Skeletal muscle tissue (tissue), 4 donors: Measurements from ENCODE around the gene A4GALT. TPM values are rescaled to one million over a fixed set of nuclear protein-coding genes. Genes with fewer than 3 reads are reported as not detected.
A peak's percentile ranks its signal among the peaks of the same experiment; 100 is the strongest.

Experiments
- H3K27ac ChIP-seq: one replicate; pipeline ENCODE4 v1.7.0; 2013; ENCODE audit warnings: mild to moderate bottlenecking, low read depth, low read length, inconsistent platforms
- H3K27me3 ChIP-seq, 3 donors: one replicate each; pipeline ENCODE4 v1.7.0; 2013; ENCODE audit warnings: low read length in 3 of 3; ENCODE audit not compliant: control insufficient read depth in 3 of 3, insufficient read depth in 3 of 3
- H3K36me3 ChIP-seq, 3 donors: one replicate each; pipeline ENCODE4 v1.7.0; 2013; ENCODE audit warnings: low read length in 3 of 3; ENCODE audit not compliant: control insufficient read depth in 3 of 3, insufficient read depth in 3 of 3
- H3K4me1 ChIP-seq, 3 donors: one replicate each; pipeline ENCODE4 v1.7.0; 2013; ENCODE audit warnings: low read length in 3 of 3, mild to moderate bottlenecking in 3 of 3; ENCODE audit not compliant: control insufficient read depth in 3 of 3, insufficient read depth in 3 of 3
- H3K4me3 ChIP-seq, 3 donors: one replicate each; pipeline ENCODE4 v1.7.0; 2013; ENCODE audit warnings: low read length in 3 of 3
- H3K9ac ChIP-seq, 3 donors: one replicate each; pipeline ENCODE4 v1.7.0; 2013; ENCODE audit warnings: low read length in 3 of 3, mild to moderate bottlenecking in 3 of 3, moderate library complexity in 2 of 3, low read depth in 1 of 3
- H3K9me3 ChIP-seq, 3 donors: one replicate each; pipeline ENCODE4 v1.7.0; 2013; ENCODE audit warnings: low read length in 3 of 3; ENCODE audit not compliant: control insufficient read depth in 3 of 3
- total RNA-seq: library from RNA; depleted of rRNA; stranded (reverse); fragments of >200 nt; gene quantifications from one replicate; pipeline ENCODE4 v1.2.3, GENCODE V29; 2014
- donor health status: Osteomylitis.

The A4GALT gene
- total RNA-seq, 1 donor from 2014 or later: 18.3 TPM

DNA sequence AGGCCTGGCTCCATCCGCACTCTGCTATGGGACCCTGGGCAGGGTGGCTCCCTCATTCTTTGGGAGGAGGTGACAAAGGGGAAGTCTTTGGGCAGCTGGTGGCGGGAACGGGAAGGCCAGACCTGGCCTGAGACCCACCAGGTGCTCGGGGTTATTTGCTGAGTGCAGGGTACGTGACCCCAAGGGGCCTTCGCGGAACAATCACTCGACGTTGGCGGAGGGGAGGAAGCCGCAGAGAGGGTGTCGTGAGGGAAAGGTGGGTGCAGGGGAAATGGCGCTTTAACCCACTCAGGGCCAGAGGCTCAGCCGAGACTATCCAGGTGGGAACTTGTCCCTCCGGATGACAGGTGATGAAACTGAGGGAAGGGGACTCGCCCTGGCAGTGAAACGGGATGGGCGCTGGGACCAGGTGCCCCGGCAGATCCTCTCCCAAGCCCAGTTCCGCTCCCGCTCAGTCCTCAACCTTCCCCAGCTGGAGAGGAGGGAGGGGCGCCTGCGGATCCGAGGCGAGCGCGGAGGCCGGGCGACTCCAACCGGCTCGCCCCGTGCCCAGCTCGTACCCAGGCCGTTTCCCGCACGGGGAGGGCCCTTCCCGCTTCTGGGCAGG is 911 bp downstream of the A4GALT start:
- H3K9ac ChIP-seq: peak overlapping the region; percentile 80 to 88 (median 83)
- H3K36me3 ChIP-seq: peaks cover 0 to 2% (median 0%) of the 10 kb centered on the region in 3 donors
- peaks cover 25 to 42% (median 29%) of the 10 kb centered on the region in 3 donors for H3K4me1 ChIP-seq
- H3K9me3 ChIP-seq: no peaks in the 10 kb centered on the region
- peak overlapping the region; percentile 77 for H3K27ac ChIP-seq
- peak overlapping the region; percentile 69 to 80 (median 79) for H3K4me3 ChIP-seq
- H3K27me3 ChIP-seq: no peaks in the 10 kb centered on the region

DNA sequence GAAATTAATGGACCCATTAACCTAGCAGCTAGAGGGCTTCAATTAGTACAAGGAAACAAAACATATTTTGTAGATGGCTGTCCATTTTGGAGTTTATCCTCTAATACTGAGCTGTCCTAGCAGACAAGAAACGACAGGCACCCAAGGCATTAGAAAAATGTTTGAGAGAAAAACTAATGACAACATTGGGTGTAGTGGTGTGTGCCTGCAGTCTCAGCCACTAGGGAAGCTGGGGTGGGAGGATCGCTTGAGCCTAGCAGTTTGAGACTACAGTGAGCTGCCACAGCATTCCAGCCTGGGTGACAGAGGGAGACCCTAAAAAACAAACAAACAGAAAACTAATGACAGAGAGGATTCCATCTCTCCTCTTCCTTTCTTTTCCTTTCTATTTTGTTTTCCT is 1.5 kb downstream of the A4GALT start:
- Histone ChIP-seq H3K4me1 (peaks cover 25 to 42% (median 29%) of the 10 kb centered on the region in 3 donors), H3K27ac (peak overlapping the region; percentile 77), H3K4me3 (peak overlapping the region; percentile 69 to 80 (median 79)), H3K36me3 (peaks cover 0 to 2% (median 2%) of the 10 kb centered on the region in 3 donors), H3K9ac (peak overlapping the region; percentile 80 to 88 (median 83)), H3K9me3 (no peaks in the 10 kb centered on the region), H3K27me3 (no peaks in the 10 kb centered on the region)

DNA sequence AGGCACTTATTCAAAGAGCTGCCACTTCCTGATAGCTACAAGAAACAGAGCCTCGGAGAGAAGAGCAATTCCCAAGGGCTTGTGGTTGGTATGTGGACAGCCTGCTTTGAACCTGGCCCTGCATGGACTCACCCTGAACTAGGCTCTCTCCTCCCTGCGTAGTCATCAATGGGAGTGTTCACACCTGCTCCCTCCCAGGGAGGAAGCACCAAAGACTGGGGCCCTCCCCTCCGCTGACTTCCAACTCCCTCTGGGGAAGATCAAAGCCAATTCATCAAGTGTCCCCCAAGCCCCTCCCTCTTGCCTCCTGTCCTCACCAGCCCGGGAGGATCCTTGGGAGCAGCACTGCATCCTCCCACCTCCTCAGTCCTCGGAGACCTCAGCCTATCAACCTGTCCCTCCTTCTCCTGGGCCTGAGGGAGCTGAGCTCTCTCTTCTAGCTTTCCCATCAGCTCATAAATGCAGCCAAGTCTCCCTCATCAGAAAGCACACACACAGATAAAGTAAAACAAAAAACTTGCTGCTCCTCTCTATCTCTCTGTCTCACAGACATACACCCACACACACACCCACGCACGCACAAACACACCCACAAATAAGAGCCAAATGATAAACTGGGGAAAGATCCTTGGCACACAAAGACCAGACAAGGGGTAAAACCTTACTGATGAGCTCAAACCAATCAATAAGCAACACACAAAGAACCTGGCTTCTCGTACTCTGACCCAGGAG is 3.3 kb downstream of the A4GALT start:
- H3K36me3 ChIP-seq: peaks cover 0 to 2% (median 2%) of the 10 kb centered on the region in 3 donors
- H3K27ac ChIP-seq: peak overlapping the region; percentile 62
- no peaks in the 10 kb centered on the region for H3K27me3 ChIP-seq
- H3K9ac ChIP-seq: peak overlapping the region in 1 of 3 donors; percentile 37
- H3K4me1 ChIP-seq: peaks cover 27 to 39% (median 29%) of the 10 kb centered on the region in 3 donors
- no peak overlapping the region for H3K4me3 ChIP-seq
- no peaks in the 10 kb centered on the region for H3K9me3 ChIP-seq

DNA sequence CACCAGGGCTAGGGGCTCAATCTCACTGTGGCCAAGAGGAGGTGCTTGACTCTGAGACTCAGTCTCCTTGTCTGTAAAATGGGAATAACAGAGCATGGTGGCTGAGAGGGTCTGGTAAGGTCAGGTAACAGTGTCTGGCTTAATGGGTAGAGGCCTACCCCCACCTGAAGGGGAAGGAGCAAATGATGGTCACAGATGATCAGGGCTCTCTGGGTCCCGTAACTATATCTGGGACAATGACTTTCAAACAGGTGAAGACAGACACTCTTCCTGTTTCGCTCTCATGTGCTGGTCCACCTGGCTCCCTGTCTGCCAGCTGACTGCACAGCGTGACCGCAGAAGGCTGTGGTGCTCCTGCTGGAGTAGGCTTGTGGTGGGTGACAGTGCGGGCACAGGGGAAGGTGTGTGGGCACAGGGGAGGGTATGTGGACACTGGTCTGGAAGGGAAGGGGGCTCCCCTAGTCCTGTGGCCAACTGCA is 4.0 kb downstream of the A4GALT start:
- no peaks in the 10 kb centered on the region for H3K9me3 ChIP-seq
- peak overlapping the region in 1 of 3 donors; percentile 37 for H3K9ac ChIP-seq
- no peaks in the 10 kb centered on the region for H3K27me3 ChIP-seq
- H3K4me1 ChIP-seq: peaks cover 33 to 44% (median 35%) of the 10 kb centered on the region in 3 donors
- H3K4me3 ChIP-seq: no peak overlapping the region
- peak overlapping the region; percentile 62 for H3K27ac ChIP-seq
- peaks cover 0 to 2% (median 2%) of the 10 kb centered on the region in 3 donors for H3K36me3 ChIP-seq

DNA sequence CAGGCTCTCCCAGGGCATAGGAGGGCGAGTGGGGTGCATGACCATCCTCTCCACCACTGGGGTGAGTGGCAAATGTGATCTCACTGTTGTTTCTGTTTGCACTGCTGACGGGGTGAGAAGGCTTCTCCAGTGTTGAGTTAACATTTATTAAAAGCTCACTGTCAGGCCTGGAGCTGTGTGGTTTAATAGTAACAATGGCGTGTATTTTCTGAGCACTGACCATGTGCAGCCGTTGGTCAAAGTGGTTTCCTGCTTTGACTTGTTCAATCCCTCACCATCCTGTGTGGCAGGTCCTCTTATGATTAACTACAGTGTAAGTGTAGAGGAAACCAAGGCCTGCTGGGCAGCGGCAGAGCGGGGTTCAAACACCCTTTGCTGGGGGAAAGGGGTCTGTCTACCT is 4.4 kb downstream of the A4GALT start:
- Histone ChIP-seq H3K27ac (peak overlapping the region; percentile 62), H3K9ac (peak overlapping the region in 1 of 3 donors; percentile 36)

DNA sequence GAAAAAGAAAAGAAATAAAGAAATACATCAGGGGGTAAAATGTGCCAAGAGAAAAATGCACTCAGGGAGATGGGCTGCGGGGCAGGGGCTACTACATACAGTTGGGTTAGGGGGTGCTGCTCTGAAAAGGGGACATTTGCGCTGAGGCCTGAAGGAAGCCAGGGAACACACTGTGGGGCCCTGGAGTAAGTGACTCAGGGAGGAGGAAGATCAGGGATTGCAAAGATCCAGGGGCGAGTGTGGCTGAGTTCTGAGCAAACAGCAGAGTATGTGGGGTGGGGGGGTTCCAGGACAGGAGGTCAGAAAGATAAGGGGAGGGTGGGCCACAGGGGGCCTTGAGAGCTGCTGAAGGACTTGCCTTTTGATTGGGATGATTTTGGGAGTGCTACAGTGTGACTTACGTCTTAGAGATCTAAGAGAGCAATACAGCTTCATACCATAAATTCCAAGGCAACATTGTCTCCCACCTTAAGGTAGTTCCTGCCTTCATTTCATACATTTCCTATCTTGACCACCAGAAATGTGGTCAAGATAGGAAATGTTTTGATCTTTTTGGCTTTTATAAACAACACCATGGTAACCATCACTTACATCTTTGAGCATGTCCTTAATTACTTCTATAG is 5.8 kb downstream of the A4GALT start:
- no peak overlapping the region for H3K27ac ChIP-seq
- peaks cover 31 to 35% (median 33%) of the 10 kb centered on the region in 3 donors for H3K4me1 ChIP-seq
- H3K9me3 ChIP-seq: no peaks in the 10 kb centered on the region
- H3K4me3 ChIP-seq: no peak overlapping the region
- peaks cover 0 to 2% (median 2%) of the 10 kb centered on the region in 3 donors for H3K36me3 ChIP-seq
- H3K27me3 ChIP-seq: no peaks in the 10 kb centered on the region
- H3K9ac ChIP-seq: no peak overlapping the region

More for the DNA sequence above, 4.4 kb downstream of the A4GALT start:
- Histone ChIP-seq H3K9me3 (no peaks in the 10 kb centered on the region), H3K4me3 (no peak overlapping the region), H3K36me3 (peaks cover 0 to 2% (median 2%) of the 10 kb centered on the region in 3 donors), H3K27me3 (no peaks in the 10 kb centered on the region), H3K4me1 (peaks cover 34 to 41% (median 37%) of the 10 kb centered on the region in 3 donors)

DNA sequence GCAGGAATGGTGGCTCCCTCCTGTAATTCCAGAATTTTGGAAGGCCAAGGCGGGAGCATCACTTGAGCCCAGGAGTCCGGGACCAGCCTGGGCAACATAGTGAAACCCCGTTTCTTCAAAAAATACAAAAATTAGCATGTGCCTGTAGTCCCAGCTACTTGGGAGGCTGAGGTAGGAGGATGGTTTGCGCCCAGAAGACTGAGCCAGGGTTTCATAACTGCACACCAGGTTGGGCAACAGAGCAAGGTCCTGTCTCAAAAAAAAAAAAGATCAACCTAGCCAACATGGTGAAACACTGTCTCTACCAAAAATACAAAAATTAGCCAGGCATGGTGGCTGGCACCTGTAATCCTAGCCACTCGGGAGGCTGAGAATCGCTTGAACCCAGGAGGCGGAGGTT is 6.4 kb downstream of the A4GALT start:
- Histone ChIP-seq H3K4me1 (peaks cover 26 to 29% (median 29%) of the 10 kb centered on the region in 3 donors), H3K9ac (no peak overlapping the region), H3K36me3 (peaks cover 0 to 2% (median 2%) of the 10 kb centered on the region in 3 donors), H3K9me3 (no peaks in the 10 kb centered on the region), H3K4me3 (no peak overlapping the region), H3K27ac (no peak overlapping the region), H3K27me3 (no peaks in the 10 kb centered on the region)

DNA sequence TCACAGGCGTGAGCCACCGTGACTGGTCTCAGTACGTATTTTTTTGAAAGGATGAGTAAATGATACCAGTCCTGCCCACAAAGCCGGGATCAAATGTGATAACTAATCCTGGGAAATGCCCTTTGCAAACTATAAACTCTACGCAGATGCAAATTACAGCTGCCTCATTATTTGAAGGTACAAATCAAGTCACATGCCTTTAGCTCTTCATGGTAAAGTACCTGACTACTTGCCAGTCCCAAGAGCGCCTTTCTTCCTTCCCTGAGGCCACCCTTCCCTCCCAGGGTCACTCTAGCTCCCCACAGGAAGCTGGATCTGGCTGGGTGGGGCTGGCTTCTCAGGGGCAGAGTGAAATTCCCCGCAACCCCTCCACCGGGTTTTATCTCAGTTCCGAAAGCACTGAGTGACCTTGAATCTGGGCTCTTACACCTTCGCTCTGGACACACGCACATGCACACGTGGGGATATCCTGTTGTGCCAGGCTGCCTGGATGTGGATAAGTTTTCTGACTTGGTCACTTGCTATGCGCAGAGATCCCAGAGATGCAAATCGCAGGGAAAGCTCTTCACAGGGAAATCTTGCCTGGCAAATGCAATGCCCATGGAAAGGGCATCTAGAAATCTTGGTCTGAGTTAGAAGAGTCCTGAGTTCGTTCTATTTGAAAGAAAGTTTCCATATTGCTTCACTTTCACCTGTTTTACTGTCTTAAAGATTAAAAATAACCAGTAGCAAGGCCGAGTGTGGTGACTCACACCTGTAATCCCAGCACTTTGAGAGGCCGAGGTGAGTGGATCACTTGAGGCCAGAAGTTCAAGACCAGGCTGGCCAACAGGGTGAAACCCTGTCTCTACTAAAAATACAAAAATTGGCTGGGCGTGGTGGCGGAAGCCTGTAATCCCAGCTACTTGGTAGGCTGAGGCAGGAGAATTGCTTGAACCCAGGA is 8.5 kb downstream of the A4GALT start:
- Histone ChIP-seq H3K27me3 (no peaks in the 10 kb centered on the region), H3K4me3 (peak overlapping the region in 1 of 3 donors; percentile 22), H3K4me1 (peaks cover 14 to 22% (median 14%) of the 10 kb centered on the region in 3 donors), H3K27ac (peak overlapping the region; percentile 28), H3K9me3 (no peaks in the 10 kb centered on the region), H3K36me3 (peaks cover 0 to 2% (median 2%) of the 10 kb centered on the region in 3 donors), H3K9ac (peak overlapping the region in 2 of 3 donors; percentile 38 to 47)

DNA sequence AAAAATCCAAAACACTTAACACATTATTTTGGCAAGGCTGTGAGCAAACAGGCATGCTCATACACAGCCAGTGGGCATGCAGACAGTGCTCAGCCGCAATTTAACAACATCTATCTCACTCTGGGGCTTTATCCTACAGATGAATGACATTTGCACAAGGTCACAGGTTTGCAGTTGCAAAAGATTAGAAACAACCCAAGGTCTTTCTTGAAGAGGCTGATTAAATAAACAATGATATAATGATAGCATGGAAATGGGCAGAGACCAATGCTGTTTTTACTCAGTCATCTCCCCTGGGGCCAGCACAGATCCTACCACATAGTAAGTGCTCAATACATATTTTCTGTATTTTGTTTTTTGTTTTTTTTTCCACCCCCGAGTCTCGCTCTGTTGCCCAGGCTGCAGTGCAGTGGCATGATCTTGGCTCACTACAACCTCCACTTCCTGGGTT is 9.4 kb downstream of the A4GALT start:
- Histone ChIP-seq H3K27me3 (no peaks in the 10 kb centered on the region), H3K4me3 (no peak overlapping the region), H3K4me1 (peaks cover 6 to 15% (median 10%) of the 10 kb centered on the region in 3 donors), H3K9ac (no peak overlapping the region), H3K27ac (peak overlapping the region; percentile 28), H3K36me3 (peaks cover 0 to 2% (median 0%) of the 10 kb centered on the region in 3 donors), H3K9me3 (no peaks in the 10 kb centered on the region)
